Measurements from ENCODE around the gene EVA1A.

Gene EVA1A

GRCh38 chr2:75518638-75519465, 41.9 kb downstream of the EVA1A start:
- Mint-ChIP-seq H3K9me3 (peaks cover 0 to 2% of the 10 kb centered on the region in 2 donors), H3K4me3 (no peak overlapping the region), H3K27me3 (peaks cover 22 to 29% of the 10 kb centered on the region in 2 donors), H3K4me1 (ENCODE audit: low read depth in 2 of 2) (no peaks in the 10 kb centered on the region), H3K27ac (no peak overlapping the region), H3K36me3 (ENCODE audit: insufficient read depth) (no peaks in the 10 kb centered on the region)
- no peak for DNase-seq
- no peak for ATAC-seq (replicated peaks)

DNA sequence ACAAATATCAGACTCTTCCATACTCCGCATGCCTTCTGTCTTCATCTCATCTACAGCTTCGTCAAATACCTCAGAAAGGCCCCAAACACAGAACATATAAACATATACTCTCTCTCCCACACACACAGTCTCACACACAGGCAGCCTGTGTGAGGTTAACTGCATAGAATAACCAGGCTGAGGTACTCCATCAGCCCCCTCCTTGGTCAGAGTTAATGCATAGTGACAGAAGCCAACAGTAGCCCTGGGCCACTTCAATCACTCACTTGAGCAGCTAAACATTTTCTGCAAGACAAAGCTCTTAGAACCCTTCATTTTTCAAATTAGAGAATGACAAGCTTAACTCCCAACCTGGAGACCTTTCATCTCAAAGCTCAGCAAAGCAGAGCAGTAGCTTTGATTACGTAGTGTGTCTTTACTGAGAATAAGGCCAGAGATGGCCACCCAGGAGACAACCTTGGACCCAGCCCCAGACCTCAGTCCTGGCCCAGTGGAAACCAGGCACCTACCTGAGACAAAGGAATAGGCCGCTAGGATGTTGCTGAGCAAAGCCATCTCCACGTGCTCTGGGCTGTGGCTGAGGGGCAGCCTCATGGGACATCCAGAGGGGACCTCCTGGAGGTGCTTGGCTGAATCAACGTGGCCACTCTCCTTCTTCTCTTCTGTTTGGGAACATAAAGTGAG, 43.0 kb downstream of the EVA1A start:
- ATAC-seq (replicated peaks) (no peak), DNase-seq (no peak)
- Mint-ChIP-seq H3K27me3 (peaks cover 22 to 29% of the 10 kb centered on the region in 2 donors), H3K9me3 (peaks cover 0 to 4% of the 10 kb centered on the region in 2 donors), H3K4me1 (ENCODE audit: low read depth in 2 of 2) (no peaks in the 10 kb centered on the region), H3K4me3 (no peak overlapping the region), H3K36me3 (ENCODE audit: insufficient read depth) (no peaks in the 10 kb centered on the region), H3K27ac (no peak overlapping the region)

DNA sequence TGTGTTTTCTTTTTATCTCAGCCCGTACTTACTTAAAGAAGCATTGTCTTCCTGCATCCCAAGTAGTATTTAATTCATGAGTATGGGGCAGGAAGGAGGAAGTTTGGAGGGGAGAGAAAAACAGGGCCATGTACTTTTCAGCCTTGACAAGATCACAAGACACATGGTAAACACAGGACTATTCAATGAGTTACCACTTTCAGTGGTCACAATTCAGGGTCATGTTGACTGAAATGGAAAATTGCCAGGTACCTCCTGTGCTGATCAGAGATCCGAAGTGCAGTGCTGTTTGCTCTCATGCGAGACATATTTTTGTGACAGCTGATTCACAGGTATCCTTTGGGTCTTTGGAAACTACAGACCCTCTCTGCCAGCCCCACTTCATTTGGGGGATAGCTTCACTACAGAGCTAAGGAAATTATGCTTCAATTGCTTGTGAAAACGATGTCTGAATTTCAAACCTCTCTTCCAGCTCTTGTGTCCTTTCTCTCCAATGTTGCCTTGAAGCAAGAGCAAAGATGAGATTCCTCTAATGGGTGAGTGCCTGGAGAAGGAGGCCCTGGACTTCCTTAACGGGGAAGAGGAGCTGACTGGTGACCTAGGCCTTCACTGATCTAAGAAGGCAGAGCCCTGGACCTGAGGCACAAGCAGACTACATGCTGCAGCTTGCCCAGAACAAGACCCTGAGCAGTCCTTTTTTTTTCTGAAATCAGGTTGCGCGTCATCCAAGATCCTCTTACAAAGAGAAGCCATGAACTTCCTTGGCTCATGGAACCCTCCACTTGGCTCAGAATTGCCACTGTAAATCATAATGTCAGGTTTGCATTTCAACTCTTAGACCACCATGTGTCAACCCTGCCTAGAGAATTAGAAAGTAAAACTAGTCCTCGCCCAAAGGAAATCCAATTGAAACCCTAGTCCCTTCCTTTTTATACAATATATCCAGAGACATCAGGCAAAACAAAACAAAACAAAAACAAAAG, 44.1 kb downstream of the EVA1A start:
- no peak for DNase-seq
- H3K4me3 Mint-ChIP-seq, result no peak overlapping the region
- no peaks in the 10 kb centered on the region for H3K36me3 Mint-ChIP-seq (ENCODE audit: insufficient read depth)
- no peaks in the 10 kb centered on the region for H3K4me1 Mint-ChIP-seq (ENCODE audit: low read depth in 2 of 2)
- H3K9me3 Mint-ChIP-seq, result peaks cover 0 to 7% of the 10 kb centered on the region in 2 donors
- no peak overlapping the region for H3K27ac Mint-ChIP-seq
- ATAC-seq (replicated peaks), result no peak
- H3K27me3 Mint-ChIP-seq, result peaks cover 22 to 29% of the 10 kb centered on the region in 2 donors

- Mint-ChIP-seq H3K4me3 (no peak overlapping the region), H3K27ac (no peak overlapping the region), H3K4me1 (ENCODE audit: low read depth in 2 of 2) (no peaks in the 10 kb centered on the region), H3K27me3 (peaks cover 22 to 29% of the 10 kb centered on the region in 2 donors), H3K36me3 (ENCODE audit: insufficient read depth) (no peaks in the 10 kb centered on the region), H3K9me3 (peaks cover 0 to 7% of the 10 kb centered on the region in 2 donors)
- DNase-seq (no peak), ATAC-seq (replicated peaks) (no peak)
Observed at GRCh38 chr2:75515584-75516368, 45.0 kb downstream of the EVA1A start.

GRCh38 chr2:75513616-75514170, 47.0 kb downstream of the EVA1A start:
- ATAC-seq (replicated peaks), result no peak
- Mint-ChIP-seq H3K4me1 (ENCODE audit: low read depth in 2 of 2) (no peaks in the 10 kb centered on the region), H3K27me3 (peaks cover 15 to 18% of the 10 kb centered on the region in 2 donors), H3K4me3 (no peak overlapping the region), H3K27ac (no peak overlapping the region), H3K9me3 (peaks cover 0 to 9% of the 10 kb centered on the region in 2 donors), H3K36me3 (ENCODE audit: insufficient read depth) (no peaks in the 10 kb centered on the region)
- DNase-seq, result no peak

DNA sequence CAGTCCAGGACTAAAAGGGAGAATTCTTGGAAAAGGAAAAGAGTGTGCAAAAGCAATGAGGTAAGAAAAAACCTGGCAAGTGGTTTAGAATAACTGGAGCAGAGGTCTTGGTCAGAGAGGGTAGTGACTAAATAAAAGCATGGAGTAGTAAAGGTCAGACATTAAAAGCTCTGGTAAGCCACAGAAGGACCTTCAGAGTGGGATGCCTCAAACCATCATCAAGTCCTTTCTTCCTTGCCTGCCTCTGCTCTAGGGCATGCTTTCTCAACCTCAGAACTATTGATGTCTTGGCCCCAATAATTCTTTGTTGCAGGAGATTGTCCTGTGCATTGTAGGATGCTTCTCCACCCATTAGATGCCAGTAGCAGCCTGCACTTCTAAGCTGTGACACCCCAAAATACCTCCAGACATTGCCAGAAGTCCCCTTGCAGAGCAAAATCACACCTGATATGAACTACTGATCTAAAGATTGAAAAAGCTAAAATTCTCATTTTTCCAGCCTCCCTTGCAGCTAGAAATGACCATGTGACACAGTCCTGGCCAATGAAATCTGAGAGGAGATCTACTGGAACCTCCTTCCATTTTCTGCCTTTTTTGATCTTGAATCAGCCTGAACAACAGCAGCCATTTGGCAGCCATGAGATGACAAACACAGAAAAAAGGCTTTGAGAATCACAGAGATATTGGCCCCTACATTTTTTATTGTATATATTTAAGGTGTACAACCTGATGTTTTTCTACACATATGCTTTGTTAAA, 48.1 kb downstream of the EVA1A start:
- H3K27ac Mint-ChIP-seq, result no peak overlapping the region
- no peaks in the 10 kb centered on the region for H3K36me3 Mint-ChIP-seq (ENCODE audit: insufficient read depth)
- DNase-seq, result no peak
- peaks cover 7 to 13% of the 10 kb centered on the region in 2 donors for H3K27me3 Mint-ChIP-seq
- peaks cover 0 to 12% of the 10 kb centered on the region in 2 donors for H3K9me3 Mint-ChIP-seq
- H3K4me3 Mint-ChIP-seq, result no peak overlapping the region
- no peak for ATAC-seq (replicated peaks)
- H3K4me1 Mint-ChIP-seq (ENCODE audit: low read depth in 2 of 2), result no peaks in the 10 kb centered on the region

- no peaks in the 10 kb centered on the region for H3K36me3 Mint-ChIP-seq (ENCODE audit: insufficient read depth)
- DNase-seq, result no peak
- peaks cover 0 to 4% of the 10 kb centered on the region in 2 donors for H3K9me3 Mint-ChIP-seq
- no peak overlapping the region for H3K4me3 Mint-ChIP-seq
- no peak overlapping the region for H3K27ac Mint-ChIP-seq
- ATAC-seq (replicated peaks), result no peak
- no peaks in the 10 kb centered on the region for H3K27me3 Mint-ChIP-seq
- no peaks in the 10 kb centered on the region for H3K4me1 Mint-ChIP-seq (ENCODE audit: low read depth in 2 of 2)
Observed at GRCh38 chr2:75506101-75506697, 54.5 kb downstream of the EVA1A start.

DNA sequence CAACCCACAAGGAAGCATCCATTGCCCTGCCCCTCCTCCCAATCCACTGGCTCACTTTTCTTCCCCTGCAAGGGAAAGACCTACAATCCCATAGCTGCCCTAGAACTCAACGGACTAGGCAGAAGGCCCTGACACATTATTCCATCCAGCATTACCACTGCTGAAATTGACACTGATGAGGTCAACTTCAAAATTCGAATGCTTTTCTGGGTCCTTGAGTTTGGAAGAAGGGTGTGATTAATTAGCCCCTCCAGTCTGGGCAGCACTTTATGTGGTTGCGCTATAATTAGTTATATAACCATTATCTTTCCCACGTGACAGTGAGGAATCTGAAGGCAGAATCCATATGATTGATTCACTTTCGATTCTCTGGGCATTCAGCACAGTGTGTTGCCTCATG, 55.7 kb downstream of the EVA1A start:
- no peak for ATAC-seq (replicated peaks)
- H3K36me3 Mint-ChIP-seq (ENCODE audit: insufficient read depth), result no peaks in the 10 kb centered on the region
- H3K27me3 Mint-ChIP-seq, result no peaks in the 10 kb centered on the region
- no peak for DNase-seq
- H3K4me3 Mint-ChIP-seq, result no peak overlapping the region
- H3K4me1 Mint-ChIP-seq (ENCODE audit: low read depth in 2 of 2), result no peaks in the 10 kb centered on the region
- no peak overlapping the region for H3K27ac Mint-ChIP-seq
- H3K9me3 Mint-ChIP-seq, result peaks cover 0 to 4% of the 10 kb centered on the region in 2 donors

DNA sequence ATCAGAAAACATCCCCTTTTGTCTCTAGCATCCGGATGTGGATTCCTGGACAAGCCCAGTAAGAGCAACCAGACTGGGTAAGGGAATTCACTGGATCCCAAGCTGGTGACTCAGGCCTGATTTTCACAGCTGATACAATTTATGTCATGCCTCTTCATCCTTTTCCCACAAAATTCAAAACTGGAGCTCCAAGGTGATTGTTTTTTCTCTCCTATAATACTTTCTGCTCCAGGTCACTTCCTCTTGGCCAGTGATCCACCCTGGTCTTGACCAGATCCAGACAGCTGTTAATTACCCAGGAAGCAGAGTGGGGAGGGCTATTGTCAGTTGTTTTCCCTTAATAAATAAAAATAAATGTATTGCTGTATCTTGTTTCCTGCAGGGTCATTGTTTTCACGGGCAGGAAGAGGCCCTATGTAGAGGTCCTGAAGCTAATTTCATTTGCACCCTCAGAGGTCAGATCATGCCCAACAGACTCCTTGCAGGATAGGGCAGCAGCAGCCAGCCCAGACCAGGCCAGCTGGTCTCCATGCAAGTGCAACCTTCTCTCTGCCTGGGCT, 57.6 kb downstream of the EVA1A start:
- no peak overlapping the region for H3K4me3 Mint-ChIP-seq
- ATAC-seq (replicated peaks), result no peak
- H3K36me3 Mint-ChIP-seq (ENCODE audit: insufficient read depth), result no peaks in the 10 kb centered on the region
- no peaks in the 10 kb centered on the region for H3K9me3 Mint-ChIP-seq
- H3K27ac Mint-ChIP-seq, result no peak overlapping the region
- no peak for DNase-seq
- H3K27me3 Mint-ChIP-seq, result no peaks in the 10 kb centered on the region
- H3K4me1 Mint-ChIP-seq (ENCODE audit: low read depth in 2 of 2), result no peaks in the 10 kb centered on the region

DNA sequence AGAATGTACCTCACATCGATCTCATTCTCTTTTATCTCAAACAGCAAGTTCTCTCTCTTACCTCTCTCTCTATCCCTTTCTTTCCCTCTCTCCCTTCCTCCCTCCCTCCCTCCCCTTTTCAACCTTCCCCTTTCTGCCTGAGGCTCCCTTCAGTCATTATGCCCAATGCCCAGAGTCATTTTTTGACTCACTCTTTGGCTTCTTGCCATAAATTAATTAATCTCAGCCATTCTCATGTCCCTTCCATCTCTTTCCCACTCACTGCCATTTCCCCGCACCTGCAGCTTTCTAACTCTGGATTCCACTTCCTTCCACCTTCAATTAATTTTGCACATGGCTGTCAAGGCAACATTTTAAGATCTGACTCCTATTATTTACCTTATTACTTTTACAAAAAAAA, 60.1 kb downstream of the EVA1A start:
- ATAC-seq (replicated peaks) (no peak), DNase-seq (no peak)
- no peak overlapping the region for H3K27ac Mint-ChIP-seq
- no peak overlapping the region for H3K4me3 Mint-ChIP-seq
- no peaks in the 10 kb centered on the region for H3K36me3 Mint-ChIP-seq (ENCODE audit: insufficient read depth)
- no peaks in the 10 kb centered on the region for H3K27me3 Mint-ChIP-seq
- no peaks in the 10 kb centered on the region for H3K9me3 Mint-ChIP-seq
- H3K4me1 Mint-ChIP-seq (ENCODE audit: low read depth in 2 of 2), result no peaks in the 10 kb centered on the region

DNA sequence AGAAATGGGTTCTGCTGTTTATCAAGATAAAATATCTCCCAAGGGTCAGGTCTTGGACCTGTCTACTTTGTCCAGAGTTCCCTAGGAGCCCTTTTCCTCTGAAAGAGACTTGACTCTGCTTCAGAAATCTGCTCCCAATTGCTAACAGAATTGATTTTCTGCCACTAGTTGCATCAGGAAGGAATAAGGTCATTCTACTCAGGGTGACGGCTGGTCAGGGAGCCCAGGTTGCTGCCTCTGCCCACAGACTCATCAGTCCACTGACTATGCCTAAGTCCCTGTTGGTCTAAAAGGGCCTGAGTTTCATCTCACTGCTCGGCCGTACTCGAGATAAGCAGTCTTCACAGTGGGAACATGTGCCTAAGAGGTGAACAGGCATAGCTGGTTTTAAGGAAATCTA, 61.2 kb downstream of the EVA1A start:
- no peaks in the 10 kb centered on the region for H3K27me3 Mint-ChIP-seq
- no peaks in the 10 kb centered on the region for H3K4me1 Mint-ChIP-seq (ENCODE audit: low read depth in 2 of 2)
- H3K4me3 Mint-ChIP-seq, result no peak overlapping the region
- ATAC-seq (replicated peaks) (no peak), DNase-seq (no peak)
- no peaks in the 10 kb centered on the region for H3K9me3 Mint-ChIP-seq
- H3K36me3 Mint-ChIP-seq (ENCODE audit: insufficient read depth), result no peaks in the 10 kb centered on the region
- no peak overlapping the region for H3K27ac Mint-ChIP-seq

Data from effector memory CD8-positive, alpha-beta T cell (primary cell).